ENCODE data around the gene HOXC6.

DNA sequence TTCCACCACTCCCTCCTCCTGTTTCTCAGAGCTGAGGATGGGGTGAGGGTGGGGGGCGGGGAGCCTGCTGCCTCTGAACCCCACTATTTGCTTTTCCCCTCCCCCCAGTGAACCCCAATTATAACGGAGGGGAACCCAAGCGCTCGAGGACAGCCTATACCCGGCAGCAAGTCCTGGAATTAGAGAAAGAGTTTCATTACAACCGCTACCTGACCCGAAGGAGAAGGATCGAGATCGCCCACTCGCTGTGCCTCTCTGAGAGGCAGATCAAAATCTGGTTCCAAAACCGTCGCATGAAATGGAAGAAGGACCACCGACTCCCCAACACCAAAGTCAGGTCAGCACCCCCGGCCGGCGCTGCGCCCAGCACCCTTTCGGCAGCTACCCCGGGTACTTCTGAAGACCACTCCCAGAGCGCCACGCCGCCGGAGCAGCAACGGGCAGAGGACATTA is 26.5 kb downstream of the HOXC6 start:
- TF ChIP-seq POLR2A (IDR thresholded peaks at IDR 0.05) (no peak), POLR2AphosphoS5 (IDR thresholded peaks at IDR 0.05) (no peak)
- TF ChIP-seq, protein P1, sequence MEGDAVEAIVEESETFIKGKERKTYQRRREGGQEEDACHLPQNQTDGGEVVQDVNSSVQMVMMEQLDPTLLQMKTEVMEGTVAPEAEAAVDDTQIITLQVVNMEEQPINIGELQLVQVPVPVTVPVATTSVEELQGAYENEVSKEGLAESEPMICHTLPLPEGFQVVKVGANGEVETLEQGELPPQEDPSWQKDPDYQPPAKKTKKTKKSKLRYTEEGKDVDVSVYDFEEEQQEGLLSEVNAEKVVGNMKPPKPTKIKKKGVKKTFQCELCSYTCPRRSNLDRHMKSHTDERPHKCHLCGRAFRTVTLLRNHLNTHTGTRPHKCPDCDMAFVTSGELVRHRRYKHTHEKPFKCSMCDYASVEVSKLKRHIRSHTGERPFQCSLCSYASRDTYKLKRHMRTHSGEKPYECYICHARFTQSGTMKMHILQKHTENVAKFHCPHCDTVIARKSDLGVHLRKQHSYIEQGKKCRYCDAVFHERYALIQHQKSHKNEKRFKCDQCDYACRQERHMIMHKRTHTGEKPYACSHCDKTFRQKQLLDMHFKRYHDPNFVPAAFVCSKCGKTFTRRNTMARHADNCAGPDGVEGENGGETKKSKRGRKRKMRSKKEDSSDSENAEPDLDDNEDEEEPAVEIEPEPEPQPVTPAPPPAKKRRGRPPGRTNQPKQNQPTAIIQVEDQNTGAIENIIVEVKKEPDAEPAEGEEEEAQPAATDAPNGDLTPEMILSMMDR (IDR thresholded peaks at IDR 0.05) = no peak
